Measurements from ENCODE around the gene PHF2. TPM values are rescaled to one million over a fixed set of nuclear protein-coding genes. Genes with fewer than 3 reads are reported as not detected.

The PHF2 gene
- total RNA-seq, 2 donors from 2014 or later: 24.7 to 29.3 TPM

DNA sequence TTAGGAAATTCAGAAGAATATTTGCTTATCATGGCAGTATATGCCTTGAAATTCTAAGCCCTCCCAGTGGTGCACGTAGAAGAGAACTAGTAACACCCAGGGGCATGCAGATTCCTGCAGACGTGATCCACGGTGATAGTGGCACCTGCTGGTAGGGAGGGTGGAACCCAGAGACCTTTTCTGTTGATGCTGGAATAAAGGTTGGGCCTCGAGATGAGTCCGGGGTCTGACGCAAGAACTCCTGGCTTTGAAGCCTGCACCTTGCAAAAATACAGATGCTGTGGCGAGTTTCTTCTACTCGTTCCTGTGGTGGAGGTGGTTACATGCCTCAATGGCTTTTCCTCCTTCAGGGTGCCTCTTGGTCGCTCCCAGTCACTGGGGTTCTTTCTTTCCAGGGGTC is 39.5 kb upstream of the PHF2 start:
- peaks cover 0 to 21% of the 10 kb centered on the region in 2 donors for H3K4me1 ChIP-seq
- no peaks in the 10 kb centered on the region for H3K9me3 ChIP-seq
- H3K36me3 ChIP-seq: peaks cover 31% of the 10 kb centered on the region
- H3K27ac ChIP-seq: no peak overlapping the region
- no peak for TF ChIP-seq CTCF (IDR thresholded peaks at IDR 0.05)
- DNase-seq (ENCODE audit: low spot score): no peak
- no peak overlapping the region for H3K4me3 ChIP-seq
- H3K27me3 ChIP-seq: no peaks in the 10 kb centered on the region

DNA sequence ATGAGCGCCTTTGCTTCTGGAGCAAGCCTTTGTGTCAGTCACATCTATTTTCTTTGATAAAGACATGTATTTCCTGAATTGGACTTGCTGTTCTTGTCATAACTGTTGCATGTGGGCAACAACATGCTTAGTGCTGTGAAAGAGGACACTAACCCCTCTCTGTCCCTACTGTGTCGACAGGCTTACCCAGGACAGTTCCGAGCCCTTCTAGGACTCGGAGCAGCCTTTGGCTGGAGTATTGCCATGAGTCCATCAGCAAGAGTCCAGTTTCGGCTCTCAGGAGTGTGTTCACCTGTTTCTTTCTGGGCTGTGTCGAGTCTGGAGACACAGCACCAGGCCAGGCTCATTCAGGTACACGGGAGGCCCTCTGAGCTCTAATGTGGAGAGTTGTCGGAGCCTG is 36.1 kb upstream of the PHF2 start:
- H3K4me1 ChIP-seq: peaks cover 0 to 27% of the 10 kb centered on the region in 2 donors
- H3K27ac ChIP-seq: no peak overlapping the region
- no peaks in the 10 kb centered on the region for H3K9me3 ChIP-seq

GRCh38 chr9:93541005-93541404 is 35.4 kb upstream of the PHF2 start:
- Histone ChIP-seq H3K27me3 (no peaks in the 10 kb centered on the region), H3K36me3 (peaks cover 27% of the 10 kb centered on the region), H3K27ac (peak overlapping the region in 1 of 2 donors; percentile 32), H3K4me3 (no peak overlapping the region), H3K4me1 (peaks cover 0 to 27% of the 10 kb centered on the region in 2 donors), H3K9me3 (no peaks in the 10 kb centered on the region)
- no peak for DNase-seq (ENCODE audit: low spot score)
- no peak for TF ChIP-seq CTCF (IDR thresholded peaks at IDR 0.05)

More for the DNA sequence above, 36.1 kb upstream of the PHF2 start:
- no peak for TF ChIP-seq CTCF (IDR thresholded peaks at IDR 0.05)
- Histone ChIP-seq H3K4me3 (no peak overlapping the region), H3K27me3 (no peaks in the 10 kb centered on the region), H3K36me3 (peaks cover 24% of the 10 kb centered on the region)
- no peak for DNase-seq (ENCODE audit: low spot score)

DNA sequence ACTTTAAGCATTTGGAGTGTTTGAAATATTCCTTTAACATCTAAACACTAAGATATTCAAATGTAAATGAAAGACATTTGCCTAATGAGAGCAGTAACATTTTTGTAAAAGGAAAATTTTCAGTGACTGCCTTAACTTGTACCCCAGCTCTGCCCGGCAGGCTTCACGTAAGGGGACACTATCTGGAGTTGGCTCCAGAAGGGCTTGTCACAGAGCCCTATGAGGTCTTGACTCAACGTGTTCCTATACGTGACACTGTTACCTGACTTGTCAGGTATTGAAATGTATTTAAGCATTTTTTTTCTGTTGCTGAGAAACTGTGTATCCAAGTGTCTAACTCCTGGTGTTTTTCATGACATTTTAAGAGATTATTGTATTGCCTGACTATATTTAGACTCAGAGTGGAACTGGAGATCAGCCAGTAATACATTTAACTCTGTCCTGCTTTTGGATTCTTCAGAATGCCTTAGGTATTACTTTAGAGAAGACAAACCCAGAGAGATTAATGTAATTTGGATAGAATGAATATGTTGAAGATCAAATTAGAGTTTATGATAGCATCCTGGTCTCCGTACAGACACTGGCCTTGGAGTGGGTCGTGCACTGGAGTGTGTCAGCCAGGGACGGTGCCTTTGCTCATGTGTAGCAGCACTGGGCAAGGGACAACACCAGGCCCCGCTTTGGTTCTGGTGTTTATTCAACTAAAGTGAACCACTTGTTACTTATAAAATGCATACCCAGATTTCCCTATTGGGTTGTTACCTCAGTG is 34.6 kb upstream of the PHF2 start:
- Histone ChIP-seq H3K27ac (peak overlapping the region; percentile 2 to 32), H3K27me3 (no peaks in the 10 kb centered on the region), H3K4me1 (peaks cover 0 to 27% of the 10 kb centered on the region in 2 donors), H3K4me3 (no peak overlapping the region), H3K36me3 (peaks cover 33% of the 10 kb centered on the region), H3K9me3 (no peaks in the 10 kb centered on the region)
- no peak for DNase-seq (ENCODE audit: low spot score)
- no peak for TF ChIP-seq CTCF (IDR thresholded peaks at IDR 0.05)

DNA sequence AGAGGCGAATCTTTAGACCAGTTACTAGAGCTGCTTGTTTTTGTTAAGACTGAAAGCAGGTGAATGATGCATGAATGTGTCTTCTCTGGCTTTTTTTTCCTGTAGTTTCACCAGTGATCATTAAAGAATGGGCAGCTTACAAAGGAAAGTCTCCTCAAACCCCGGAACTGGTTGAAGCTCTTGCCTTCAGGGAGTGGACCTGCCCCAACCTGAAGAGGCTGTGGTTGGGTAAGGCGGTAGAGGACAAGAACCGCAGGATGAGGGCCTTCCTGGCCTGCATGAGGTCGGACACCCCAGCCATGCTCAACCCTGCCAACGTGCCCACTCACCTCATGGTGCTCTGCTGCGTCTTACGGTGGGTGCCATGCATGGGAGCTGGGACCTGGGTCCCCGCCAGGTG is 33.3 kb upstream of the PHF2 start:
- no peak for TF ChIP-seq CTCF (IDR thresholded peaks at IDR 0.05)
- Histone ChIP-seq H3K27me3 (no peaks in the 10 kb centered on the region), H3K36me3 (peaks cover 40% of the 10 kb centered on the region), H3K4me1 (peaks cover 0 to 27% of the 10 kb centered on the region in 2 donors), H3K27ac (no peak overlapping the region), H3K9me3 (no peaks in the 10 kb centered on the region), H3K4me3 (no peak overlapping the region)
- DNase-seq (ENCODE audit: low spot score): no peak

DNA sequence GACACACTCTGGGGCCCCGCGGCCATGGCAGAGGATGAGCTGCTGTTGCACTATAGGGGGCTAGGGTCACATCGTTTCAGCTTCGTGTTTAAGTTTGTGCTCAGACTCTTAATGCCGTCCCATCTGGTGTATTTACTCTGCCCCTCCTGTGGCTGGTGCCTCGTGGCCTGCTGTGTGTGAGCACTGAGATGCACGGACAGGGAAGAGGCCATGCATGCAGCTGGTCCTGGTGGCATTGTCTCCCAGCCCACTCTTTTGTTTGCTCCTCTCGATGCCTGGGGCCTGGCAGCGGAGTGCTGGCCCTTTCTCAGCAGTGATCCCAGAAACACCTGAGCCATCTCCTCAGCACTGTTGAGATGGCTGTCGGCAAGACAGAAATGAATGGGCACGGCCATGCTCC is 30.0 kb upstream of the PHF2 start:
- no peak for TF ChIP-seq CTCF (IDR thresholded peaks at IDR 0.05)
- no peaks in the 10 kb centered on the region for H3K27me3 ChIP-seq
- peaks cover 41% of the 10 kb centered on the region for H3K36me3 ChIP-seq
- peaks cover 0 to 14% of the 10 kb centered on the region in 2 donors for H3K4me1 ChIP-seq
- H3K9me3 ChIP-seq: no peaks in the 10 kb centered on the region
- DNase-seq (ENCODE audit: low spot score): no peak
- no peak overlapping the region for H3K4me3 ChIP-seq
- H3K27ac ChIP-seq: no peak overlapping the region
